ENCODE results near the gene ZRANB1.

Gene ZRANB1

DNA sequence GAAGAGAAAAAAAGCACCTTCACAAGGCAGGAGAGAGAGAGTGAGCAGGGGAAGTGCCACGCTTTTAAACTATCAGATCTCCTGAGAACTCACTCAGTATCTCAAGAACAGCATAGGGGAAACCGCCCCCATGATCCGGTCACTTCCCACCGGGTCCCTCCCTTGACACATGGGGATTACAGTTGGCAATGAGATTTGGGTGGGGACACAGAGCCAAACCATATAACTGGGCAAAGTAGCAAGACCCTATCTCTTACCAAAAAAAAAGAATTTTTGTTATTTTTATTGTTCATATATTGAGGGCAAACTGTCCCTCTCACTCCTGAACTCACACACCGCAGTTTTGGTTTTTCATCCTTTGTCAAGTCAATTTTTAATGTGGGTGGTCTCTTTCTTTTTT lies 18.2 kb upstream of the ZRANB1 start:
- DNase-seq, result no peak

DNA sequence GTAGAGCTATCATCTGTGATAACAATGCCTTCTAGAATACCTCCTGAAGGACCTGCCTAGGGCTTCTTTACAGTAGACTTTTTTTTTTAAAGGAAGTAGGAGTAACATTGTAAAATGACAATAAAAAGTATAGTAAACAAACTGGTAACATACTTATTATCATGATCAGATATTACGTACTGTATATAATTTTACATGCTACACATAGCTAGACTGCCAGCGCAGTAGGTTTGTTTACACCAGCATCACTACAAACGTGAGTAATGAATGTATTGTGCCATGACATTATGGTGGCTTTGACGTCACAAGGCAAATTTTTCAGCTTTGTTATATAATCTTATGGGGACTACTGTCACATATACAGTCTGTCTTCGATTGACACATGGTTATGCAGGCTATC lies 15.4 kb upstream of the ZRANB1 start:
- DNase-seq, result no peak

DNA sequence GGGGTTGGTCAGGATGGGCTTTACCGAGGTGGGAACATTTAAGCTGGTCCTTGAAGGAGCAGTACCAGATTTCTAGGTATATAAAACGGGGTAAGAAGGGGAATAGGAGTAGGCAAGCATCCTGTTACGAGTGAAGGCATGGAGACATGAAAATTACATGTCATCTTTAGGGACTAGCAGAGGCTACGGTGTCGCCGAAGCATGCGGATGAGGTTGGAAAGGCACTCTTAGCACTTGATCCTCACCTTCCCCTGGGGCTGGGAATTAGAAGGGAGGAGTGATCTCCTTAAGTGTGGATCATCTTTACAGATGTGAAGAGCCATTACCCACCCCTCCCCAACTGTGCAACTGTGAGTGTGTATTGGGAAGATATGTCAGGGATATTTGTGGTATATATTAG lies 13.8 kb upstream of the ZRANB1 start:
- no peak for DNase-seq

DNA sequence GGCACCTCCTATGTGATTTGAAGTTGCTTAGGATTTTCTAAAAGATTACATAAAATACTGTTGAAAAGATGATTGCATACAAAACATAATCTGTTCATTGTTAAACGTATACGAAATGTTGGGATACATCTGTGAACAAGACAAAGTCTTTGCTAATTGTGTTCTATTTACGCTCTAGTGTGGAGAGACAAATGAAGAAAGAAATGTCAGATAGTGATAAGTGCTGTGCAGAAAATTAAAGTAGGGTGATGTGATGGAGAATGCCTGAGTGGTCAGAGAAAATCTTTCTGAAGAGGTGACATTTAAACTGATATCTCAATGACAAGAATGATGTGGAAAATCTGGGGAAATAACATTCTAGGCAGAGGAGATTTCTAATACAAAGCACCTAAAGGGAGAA lies 13.4 kb upstream of the ZRANB1 start:
- no peak for DNase-seq

DNA sequence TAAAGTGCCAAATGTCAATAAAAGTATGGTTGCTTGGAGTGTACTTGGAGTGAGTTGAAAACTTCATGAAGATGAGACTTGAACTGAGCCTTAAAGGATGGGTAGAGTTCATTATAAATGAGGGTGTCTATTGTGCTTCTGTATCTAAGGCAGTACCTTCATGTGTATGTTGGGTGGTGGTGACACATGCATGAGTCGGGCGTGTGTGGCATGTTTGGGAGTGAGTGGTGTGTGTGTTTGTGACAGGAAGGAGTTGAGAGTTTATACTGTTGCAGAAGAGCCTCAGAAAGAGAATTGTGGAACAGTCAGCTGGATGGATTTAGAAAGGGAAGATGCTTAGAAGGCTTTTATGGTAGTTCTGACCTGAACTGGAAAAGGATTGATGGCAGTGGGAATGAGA lies 6.0 kb upstream of the ZRANB1 start:
- no peak for DNase-seq

DNA sequence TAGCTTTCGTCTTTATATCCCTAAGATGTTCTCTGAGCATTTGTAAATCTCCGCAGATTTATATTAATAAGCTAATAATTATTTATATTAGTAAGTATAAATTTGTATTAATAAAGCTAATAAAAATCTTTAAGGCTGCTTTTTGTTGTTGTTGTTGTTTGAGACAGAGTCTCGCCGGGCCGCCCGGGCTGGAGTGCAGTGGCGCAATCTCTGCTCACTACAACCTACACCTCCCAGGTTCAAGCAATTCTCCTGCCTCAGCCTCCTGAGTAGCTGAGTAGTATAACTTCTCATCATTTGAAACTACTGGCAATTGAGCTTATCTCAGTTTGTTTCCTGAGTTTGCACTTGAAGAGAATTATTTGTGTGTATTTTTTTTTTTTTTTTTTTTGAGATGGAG lies 5.1 kb upstream of the ZRANB1 start:
- no peak for DNase-seq

DNA sequence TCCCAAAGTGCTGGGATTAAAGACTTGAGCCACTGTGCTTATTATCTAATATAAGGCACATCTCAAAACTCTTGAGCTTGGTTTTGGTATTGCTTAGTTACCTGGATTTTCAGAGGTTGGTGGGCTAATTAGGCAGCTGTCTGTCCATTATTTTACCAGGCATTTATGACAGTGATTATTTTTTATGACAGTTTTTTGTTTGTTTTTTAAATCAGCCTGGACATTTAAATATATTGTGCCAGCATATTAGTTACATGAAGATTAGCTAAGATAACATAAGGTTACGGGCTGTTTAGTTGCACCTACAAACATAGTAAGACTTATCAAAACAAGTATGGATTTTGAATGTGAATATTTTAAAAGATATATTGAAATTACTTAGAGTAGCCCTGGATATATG lies 2.6 kb upstream of the ZRANB1 start:
- DNase-seq, result no peak

DNA sequence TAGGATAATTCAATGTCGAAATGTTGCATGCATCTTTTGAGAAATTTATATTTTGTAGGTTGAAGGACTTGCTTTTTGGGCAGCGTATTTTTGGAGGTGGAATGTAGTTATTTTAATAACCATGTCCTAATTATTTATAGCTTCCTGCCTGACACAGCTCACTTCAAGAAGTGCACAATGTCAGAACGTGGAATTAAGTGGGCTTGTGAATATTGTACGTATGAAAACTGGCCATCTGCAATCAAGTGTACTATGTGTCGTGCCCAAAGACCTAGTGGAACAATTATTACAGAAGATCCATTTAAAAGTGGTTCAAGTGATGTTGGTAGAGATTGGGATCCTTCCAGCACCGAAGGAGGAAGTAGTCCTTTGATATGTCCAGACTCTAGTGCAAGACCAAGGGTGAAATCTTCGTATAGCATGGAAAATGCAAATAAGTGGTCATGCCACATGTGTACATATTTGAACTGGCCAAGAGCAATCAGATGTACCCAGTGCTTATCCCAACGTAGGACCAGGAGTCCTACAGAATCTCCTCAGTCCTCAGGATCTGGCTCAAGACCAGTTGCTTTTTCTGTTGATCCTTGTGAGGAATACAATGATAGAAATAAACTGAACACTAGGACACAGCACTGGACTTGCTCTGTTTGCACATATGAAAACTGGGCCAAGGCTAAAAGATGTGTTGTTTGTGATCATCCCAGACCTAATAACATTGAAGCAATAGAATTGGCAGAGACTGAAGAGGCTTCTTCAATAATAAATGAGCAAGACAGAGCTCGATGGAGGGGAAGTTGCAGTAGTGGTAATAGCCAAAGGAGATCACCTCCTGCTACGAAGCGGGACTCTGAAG lies 620 bp downstream of the ZRANB1 start:
- DNase-seq, result no peak

DNA sequence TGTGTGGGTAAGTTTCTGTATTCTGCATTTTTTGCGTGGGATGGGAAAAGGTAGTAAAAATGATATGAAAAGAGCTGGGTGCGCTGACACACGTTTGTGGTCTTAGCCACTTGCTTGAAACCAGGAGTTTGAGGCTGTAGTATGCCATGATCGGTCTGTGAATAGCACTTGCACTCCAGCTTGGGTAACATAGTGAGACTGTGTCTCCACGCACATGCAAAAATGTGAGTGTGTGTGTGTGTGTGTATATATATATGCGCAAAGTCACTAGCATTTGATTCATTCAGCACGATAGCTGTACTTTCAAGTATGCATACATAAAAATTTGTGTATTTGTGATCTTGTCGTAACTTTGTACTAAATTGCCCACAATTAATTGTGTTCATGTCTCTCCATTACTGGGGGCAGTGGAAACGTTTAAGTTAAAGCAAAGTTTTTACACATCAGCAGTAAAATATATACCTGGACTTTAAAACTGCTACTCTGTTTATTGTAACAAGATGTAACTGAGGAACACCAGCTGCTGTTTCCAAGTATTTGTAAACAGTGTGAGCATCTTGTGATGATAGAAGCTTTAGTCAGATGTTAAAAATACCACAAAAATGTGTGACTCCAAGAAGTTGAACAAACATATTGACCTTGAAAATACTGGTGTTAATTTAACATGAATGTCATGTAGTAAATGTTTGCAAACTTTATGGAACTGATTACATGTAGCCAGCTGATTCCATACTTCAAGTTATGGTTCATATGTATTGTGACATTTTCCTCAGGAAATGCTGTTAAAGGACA lies 1.6 kb downstream of the ZRANB1 start:
- DNase-seq, result no peak

DNA sequence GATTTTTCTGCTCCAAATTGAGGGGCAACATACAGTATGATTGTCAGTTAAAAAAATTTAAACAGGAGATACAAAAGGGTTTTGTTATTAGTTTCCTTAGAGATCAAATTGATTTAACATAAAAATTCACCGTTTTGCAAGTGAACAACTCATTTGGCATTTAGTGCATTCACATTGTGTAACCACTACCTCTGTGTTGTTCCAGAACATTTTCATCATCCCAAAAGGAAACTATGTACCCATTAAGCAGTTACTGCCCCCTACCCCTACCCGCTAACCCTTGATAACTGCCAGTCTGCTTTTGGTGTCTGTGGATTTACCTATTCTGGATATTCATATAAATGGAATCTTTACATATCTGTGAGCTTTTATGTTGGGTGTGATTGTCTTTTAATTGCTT lies 3.1 kb downstream of the ZRANB1 start:
- DNase-seq, result no peak

DNA sequence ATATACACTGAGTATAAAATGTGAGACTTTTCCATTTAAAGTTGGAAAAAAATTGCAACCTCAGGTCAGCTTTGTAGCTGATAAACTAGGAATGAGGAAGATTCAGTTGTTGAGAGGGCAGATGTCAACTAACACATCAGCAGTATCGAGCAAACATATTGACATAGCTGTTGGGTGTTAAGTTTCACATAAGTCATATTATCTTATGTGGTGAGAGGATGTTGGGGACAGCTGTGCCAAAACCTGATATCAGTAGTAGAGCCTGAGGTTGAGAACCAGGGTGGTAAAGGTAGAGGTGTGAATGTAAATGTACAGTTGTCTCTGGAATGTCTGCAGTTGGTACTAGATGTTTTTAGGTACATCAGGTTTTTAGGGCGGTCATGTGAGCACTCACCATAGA lies 5.0 kb downstream of the ZRANB1 start:
- no peak for DNase-seq

DNA sequence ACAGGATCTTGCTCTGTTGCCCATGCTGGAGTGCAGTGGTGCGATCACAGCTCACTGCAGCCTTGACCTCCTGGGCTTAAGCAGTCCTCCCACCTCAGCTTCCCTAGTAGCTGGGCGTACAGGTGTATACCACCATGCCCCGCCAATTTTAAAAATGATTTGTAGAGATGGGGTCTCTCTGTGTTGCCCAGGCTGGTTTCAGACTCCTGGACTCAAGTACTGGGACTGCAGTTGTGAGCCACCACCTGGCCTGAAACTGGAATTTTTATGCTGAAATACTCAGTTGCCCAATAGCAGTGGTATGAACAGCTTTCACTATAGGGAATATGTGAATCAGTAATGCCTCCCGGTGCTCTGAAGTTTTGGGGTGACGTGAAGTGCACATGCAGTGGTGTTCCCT lies 7.6 kb downstream of the ZRANB1 start:
- DNase-seq, result no peak

DNA sequence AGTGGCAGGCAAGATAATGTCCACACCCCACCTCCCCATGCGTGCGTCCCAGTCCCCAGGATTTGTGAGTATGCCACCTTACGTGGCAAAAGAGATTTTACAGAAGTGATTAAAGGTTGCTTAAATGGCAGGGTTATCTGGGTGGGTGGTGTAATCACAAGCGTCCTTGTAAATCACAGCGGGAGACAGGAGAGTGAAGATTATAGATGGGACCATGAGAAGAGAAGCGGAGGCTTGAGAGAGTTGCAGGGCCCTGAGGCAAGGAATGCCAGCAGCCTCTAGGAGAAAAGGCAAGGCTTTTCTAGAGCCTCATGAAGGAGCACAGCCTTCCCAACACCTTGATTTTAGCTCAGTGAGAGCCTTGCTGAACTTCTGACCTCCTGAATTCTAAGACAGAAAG lies 10.2 kb downstream of the ZRANB1 start:
- no peak for DNase-seq

DNA sequence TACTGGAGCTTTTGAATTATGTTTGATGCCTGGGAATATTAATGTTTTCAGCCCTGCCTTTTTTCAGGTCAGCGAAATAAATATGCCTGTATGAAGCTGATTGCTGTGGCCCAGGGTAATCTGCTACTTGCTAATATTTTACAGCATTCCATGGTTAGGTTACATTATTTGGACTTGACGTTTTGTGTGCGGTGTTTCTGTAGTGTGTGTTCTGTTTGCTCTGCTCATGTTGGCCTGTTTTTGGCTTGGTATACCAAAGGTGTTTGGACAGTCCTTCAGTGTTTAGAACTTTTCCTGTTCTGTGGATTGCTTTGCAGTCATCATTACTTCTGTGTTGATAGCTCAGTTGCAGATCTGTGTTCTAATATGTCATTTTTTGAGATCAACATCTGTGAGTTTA lies 11.5 kb downstream of the ZRANB1 start:
- no peak for DNase-seq

DNA sequence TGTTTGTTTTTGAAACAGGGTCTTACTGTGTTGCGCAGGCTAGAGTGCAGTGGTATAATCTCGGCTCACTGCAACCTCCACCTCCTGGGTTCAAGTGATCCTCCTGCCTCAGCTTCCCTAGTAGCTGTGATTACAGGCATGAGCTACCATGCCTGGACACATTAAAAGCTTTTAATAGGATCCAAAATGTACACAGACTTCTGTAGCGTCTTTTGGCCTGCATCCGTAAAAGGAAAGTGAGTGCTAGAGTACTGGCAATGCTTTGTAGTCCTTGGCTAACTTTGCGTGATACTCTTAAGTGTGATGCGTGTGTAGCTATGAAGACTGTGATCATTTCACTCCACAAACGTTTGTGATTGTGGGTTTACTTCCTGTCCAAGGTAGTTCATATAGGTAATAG lies 13.3 kb downstream of the ZRANB1 start:
- no peak for DNase-seq

DNA sequence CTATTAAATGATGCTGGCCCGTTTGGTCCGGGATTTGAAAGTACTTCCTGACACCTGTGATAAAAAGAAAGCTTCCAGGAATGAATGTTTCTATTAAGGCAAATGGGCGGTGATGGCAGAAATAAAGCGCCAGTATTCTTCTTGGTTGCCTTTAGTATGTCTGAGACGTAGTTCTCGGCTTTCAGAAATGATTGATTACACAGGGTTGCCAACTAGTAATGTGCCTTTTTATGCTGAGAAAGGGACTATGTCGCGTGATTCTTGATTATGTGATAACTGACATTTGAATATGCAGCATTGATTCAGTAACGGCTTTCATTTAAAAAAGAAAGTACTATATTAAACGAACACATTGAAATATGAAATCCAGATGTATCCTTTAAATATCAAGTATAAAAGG lies 13.9 kb downstream of the ZRANB1 start:
- no peak for DNase-seq

DNA sequence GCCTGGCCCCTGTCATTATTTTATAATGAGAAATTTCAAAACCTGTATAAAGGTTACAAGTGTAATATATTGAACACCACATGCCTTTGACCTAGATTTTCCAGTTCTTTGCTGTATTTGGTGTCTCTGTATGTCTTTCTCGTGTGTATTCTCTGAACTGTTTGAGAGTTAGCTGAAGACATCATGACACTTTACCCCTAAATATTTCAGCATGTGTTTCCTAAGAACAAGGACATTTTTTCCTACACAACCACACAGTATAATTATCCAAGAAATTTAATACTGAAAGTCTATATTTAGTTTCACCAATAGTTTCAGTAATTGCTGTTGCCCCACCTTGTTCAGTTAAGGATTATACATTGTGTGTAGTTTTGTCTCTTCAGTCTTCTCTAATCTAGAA lies 14.8 kb downstream of the ZRANB1 start:
- no peak for DNase-seq

DNA sequence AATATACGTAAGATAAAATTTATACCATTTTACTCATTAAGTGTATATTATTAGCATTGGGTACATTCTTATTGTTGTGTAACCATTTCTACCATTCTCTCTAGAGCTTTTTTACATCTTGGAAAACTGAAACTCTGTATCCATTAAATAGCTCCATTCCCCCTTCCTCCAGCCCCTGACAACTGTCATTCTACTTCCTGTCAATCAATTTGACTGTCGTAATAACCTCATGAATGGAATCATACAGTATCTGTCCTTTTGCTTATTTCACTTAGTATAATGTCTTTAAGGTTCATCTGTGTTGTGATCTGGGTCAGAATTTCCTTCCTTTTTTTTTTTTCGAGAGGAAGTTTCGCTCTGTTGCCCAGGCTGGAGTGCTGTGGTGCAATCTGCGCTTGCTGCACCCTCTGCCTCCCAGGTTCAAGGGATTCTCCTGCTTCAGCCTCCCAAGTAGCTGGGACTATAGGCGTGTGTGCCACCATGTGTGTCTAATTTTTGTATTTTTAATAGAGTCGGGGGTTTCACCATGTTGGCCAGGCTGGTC lies 15.6 kb downstream of the ZRANB1 start:
- DNase-seq, result no peak

DNA sequence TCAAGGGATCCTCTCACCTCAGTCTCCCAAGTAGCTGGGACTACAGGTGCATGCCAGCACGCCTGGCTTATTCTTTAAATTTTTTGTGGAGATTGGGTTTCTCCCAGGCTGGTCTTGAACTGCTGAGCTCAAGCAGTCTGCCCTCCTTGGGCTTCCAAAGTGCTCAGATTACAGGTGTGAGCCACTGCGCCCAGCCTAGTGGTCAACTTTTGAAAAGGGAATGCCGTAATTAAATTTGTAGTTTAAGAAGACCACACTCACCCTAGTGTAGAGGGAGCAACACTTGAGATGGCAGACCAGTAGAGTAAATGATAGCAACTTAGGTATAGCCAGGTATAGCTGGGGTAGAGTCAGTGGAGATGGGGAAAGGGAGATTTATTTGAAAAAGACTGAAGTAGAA lies 17.6 kb downstream of the ZRANB1 start:
- DNase-seq, result no peak

DNA sequence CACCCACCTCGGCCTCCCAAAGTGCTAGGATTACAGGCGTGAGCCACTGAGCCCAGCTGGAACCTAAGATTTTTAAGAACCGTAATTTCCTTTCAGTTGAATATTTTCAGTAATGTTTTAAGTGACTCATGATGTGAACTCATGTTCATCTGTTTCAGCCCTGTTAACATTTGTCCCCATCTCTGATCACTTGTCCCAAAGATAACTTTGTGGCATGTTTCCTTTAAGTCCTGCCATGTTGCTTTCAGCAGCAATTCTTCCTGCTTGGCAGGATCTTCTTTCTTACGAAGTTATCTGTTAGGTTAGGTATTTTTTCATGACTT lies 19.3 kb downstream of the ZRANB1 start:
- DNase-seq, result no peak

DNA sequence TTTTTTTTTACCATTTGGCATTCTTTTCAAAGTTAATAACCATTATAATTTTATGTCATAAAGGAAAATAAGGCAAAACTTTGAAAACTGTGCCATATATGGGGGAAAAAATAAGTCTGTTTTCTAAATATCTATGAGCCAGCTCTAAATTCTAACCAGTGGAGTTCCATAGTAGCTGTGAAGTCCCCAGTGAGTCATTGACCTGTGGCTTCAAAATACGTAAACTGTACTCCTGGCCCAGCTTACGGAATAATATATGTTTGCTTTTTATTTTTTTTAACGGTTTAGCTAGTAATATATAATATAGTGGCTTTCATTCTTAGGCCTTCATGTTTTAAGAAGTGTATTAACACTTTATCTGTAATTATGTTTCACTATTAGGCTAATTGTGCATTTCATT lies 20.5 kb downstream of the ZRANB1 start:
- no peak for DNase-seq

DNA sequence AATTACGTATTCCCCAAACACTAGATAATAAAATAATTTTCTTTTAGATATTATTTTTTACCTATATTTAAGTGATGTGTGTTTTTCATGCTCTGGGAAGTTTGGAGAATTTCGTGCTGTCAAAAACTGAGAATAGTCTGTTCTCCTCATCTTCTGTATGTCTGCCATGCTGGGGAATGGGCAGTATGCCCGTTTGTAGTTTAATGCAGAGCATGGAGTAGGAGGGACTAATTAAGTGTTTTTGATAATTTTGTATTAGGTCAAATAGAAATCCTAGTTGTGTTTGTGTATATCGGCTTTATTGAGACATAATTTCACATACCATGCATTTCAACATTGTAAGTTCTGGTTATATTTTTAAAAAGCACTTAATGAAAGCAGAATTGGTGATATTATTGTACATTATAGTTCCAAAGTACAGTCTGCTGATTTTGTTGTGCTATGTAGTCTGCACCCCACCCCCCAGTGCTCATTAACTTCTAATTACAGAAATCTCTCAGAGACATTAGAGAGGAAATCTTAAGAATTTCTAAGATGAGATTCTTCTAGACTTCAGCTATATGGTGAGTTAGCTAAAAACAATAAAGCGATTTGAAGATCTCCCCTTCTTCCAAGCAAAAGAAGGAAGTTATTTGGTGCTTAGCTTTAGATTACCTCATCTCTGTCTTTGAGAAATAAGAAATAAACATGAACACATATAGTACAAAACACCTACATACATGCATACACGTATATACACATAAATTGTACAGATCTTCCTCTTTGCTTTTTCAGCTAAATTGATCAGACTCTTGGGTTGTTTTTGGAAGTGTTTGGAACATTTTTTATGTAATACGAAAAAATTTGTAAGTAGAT lies 22.2 kb downstream of the ZRANB1 start:
- DNase-seq, result no peak

DNA sequence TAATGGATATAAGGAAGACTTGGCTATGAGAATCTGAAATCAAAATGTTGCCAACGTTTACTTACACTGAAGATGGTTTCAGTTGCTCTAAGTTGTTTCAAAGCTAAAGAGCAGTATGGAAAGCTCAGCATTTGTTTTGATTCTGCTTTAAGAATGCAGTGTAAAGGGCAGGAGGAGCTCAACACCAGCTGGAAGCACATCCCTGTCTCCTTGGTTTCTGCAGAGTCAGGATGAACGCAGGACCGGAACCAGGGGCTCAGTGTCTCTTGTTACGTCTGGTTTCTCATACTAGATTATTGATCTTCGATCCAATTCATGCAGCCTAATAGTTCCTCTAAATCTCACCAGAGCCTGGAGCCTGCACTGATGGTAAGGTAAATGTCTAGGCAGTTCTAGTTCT lies 24.1 kb downstream of the ZRANB1 start:
- DNase-seq, result no peak

DNA sequence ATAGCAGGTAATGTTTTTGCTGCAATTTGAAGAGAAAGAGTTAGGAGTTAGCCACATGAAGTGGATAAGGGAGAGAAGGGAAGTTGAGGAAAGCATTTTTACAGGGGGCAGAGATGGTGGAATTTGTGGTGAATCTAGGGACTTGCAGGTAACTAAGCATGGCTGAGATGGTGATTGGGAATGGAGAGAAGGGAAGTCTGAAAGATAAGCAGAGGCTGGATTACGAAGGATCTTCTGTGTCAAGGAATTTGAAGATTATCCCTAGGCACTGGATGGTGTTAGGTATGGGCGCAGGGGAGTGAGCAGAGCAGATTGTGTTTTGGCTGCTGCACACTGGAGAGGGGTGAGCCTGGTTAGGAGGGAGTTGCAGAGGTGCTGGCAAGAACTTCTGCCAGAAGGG lies 25.3 kb downstream of the ZRANB1 start:
- no peak for DNase-seq

Data from stimulated activated naive CD4-positive, alpha-beta T cell treated with Interleukin-2 at 50 U/mL for 16 hours (primary cell).